ENCODE measurements around the gene GAREM1.
"Not testable (repeated sequence)": the region's sequence is repeated elsewhere in the genome, so short reads cannot be mapped to it uniquely, and the experiment has no call there.

GAREM1 gene

GRCh38 chr18:32349728-32350395 is 120.8 kb downstream of the GAREM1 start:
- DNase-seq (ENCODE audit: low read depth), result peak; percentile 99
- TF ChIP-seq CTCF (conservative IDR thresholded peaks at IDR 0.05; ENCODE audit: low read depth, low read length), result no peak
- H3K4me3 ChIP-seq (ENCODE audit: low read depth, low read length), result peak overlapping the region; percentile 29

DNA sequence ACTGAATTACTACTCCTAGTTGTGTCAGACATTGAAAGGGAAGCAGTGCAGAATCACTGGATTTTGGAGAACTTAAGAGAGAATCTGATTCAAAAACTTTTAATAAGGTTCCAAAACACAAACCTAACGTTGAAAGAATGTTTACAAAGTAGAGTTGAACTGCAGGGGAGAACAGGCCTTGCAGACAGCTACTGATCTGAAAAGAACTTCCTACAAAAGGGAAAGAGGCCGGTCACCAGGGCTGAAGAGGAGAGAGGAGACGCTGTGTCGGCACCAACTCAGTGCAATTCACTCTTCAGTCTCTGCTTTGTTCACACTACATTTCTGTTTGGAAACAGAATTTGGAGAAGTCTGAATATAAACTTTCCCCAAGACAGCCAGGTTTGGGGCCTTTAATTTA is 124.0 kb downstream of the GAREM1 start:
- TF ChIP-seq CTCF (conservative IDR thresholded peaks at IDR 0.05; ENCODE audit: low read depth, low read length), result no peak
- no peak overlapping the region for H3K4me3 ChIP-seq (ENCODE audit: low read depth, low read length)
- DNase-seq (ENCODE audit: low read depth), result peak; percentile 72

DNA sequence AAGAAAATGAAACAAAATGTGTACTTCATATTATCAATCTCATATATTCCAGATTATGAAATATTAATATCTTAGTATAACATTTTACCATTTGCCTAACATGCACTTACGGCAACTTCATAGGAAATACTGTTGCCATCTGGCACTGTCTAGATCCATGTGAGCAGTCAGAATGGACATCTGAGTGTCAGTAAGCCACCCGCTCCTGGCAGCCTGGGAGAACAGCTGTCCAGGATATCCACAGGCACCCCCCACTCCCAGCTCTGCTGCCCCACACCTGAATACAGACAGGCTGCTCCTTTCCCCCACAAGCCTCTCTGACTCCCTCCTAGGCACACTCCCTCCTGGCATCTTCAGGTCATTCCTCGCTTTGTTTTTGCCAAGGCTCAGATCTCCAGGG is 127.0 kb downstream of the GAREM1 start:
- no peak for TF ChIP-seq CTCF (conservative IDR thresholded peaks at IDR 0.05; ENCODE audit: low read depth, low read length)
- no peak for DNase-seq (ENCODE audit: low read depth)
- no peak overlapping the region for H3K4me3 ChIP-seq (ENCODE audit: low read depth, low read length)

DNA sequence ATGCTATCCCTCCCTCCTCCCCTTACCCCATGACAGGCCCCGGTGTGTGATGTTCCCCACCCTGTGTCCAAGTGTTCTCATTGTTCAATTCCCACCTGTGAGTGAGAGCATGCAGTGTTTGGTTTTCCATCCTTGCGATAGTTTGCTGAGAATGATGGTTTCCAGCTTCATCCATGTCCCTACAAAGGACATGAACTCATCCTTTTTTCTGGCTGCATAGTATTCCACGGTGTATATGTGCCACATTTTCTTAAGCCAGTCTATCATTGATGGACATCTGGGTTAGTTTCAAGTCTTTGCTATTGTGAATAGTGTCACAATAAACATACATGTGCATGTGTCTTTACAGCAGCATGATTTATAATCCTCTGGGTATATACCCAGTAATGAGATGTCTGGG is 129.6 kb downstream of the GAREM1 start:
- not testable (repeated sequence) for DNase-seq (ENCODE audit: low read depth)

GRCh38 chr18:32339045-32339444 is 131.6 kb downstream of the GAREM1 start:
- no peak for TF ChIP-seq CTCF (conservative IDR thresholded peaks at IDR 0.05; ENCODE audit: low read depth, low read length)
- DNase-seq (ENCODE audit: low read depth), result no peak
- H3K4me3 ChIP-seq (ENCODE audit: low read depth, low read length), result no peak overlapping the region

More for the DNA sequence above, 129.6 kb downstream of the GAREM1 start:
- H3K4me3 ChIP-seq (ENCODE audit: low read depth, low read length), result not testable (repeated sequence)

GRCh38 chr18:32337821-32338220 is 132.9 kb downstream of the GAREM1 start:
- no peak overlapping the region for H3K4me3 ChIP-seq (ENCODE audit: low read depth, low read length)
- DNase-seq (ENCODE audit: low read depth), result no peak
- no peak for TF ChIP-seq CTCF (conservative IDR thresholded peaks at IDR 0.05; ENCODE audit: low read depth, low read length)

- H3K4me3 ChIP-seq (ENCODE audit: low read depth, low read length), result no peak overlapping the region
- DNase-seq (ENCODE audit: low read depth), result no peak
- no peak for TF ChIP-seq CTCF (conservative IDR thresholded peaks at IDR 0.05; ENCODE audit: low read depth, low read length)
These were observed 133.3 kb downstream of the GAREM1 start for GRCh38 chr18:32337347-32337746.

All from choroid plexus epithelial cell (primary cell).